ENCODE data around the gene CHD9.

GRCh38 chr16:53235851-53236250 is 181.1 kb downstream of the CHD9 start:
- TF ChIP-seq CTCF (IDR thresholded peaks at IDR 0.05; ENCODE audit: insufficient read depth, low read length, poor library complexity, severe bottlenecking) = no peak
- TF ChIP-seq EZH2phosphoT487 (conservative IDR thresholded peaks at IDR 0.05; ENCODE audit: low read length) = no peak
